ENCODE measurements around the gene RANBP17.

RANBP17 gene

DNA sequence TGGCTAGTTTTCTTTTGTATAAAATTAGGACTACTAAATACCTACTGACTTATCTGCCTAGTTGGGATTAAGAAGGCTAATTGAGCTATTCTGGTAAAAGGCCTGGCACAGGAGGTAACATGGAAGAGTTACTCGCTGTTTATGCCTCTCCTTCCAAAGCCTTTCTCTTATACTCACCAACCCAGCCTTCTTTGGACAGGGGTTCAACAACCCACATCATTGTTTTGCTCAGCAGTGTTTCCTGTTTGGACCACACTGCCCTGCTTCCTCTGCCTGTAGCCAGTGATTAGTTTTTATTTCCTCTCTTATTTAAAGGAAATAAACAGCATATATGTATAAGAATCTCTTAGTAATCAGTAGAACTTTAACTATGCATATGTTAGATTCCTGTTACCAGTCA is 362.1 kb downstream of the RANBP17 start:
- Histone ChIP-seq H2AFZ (ENCODE audit: low read length, unreplicated experiment) (no peak overlapping the region), H3K27me3 (ENCODE audit: insufficient read depth, low read length) (no peaks in the 10 kb centered on the region), H3K4me1 (ENCODE audit: control insufficient read depth, insufficient read depth, low read length, unreplicated experiment) (no peaks in the 10 kb centered on the region), H3K27ac (ENCODE audit: low read depth, low read length) (no peak overlapping the region), H3K4me3 (ENCODE audit: low read depth, low read length) (no peak overlapping the region), H3K79me2 (ENCODE audit: control insufficient read depth, insufficient read depth, low read length, unreplicated experiment) (no peaks in the 10 kb centered on the region), H3K36me3 (ENCODE audit: insufficient read depth, low read length) (no peaks in the 10 kb centered on the region)

DNA sequence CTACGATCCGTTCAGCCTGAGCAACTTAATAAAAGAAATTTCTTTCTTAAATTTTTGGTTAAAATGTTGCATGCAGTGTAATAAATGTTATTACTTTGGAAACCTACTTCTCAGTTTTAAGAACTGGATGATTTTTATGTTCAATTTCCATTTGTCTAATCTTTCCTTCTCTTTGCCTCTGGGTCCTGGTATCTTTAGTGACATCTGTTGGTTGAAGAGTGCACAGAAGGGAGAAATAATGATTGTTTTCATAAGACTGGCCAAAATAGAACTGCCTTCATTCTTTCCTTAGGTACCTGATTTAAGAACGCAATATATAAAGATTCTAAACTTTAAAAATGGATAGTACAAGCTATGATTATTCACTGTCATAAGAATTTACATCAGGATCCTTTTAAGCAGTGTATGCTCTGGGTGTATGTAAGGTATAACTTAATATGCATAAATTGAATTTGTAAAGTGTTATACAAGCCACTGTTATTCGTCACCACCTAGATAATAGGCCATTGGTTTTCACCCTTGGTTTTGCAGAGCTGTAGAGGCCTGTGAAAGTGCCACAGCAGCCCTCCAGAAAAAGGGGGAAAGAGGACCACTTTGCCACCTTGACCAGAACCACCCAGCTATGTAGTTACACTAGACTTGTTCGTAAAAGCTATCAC is 364.4 kb downstream of the RANBP17 start:
- Histone ChIP-seq H3K27ac (ENCODE audit: low read depth, low read length) (no peak overlapping the region), H2AFZ (ENCODE audit: low read length, unreplicated experiment) (no peak overlapping the region), H3K4me1 (ENCODE audit: control insufficient read depth, insufficient read depth, low read length, unreplicated experiment) (no peaks in the 10 kb centered on the region), H3K4me3 (ENCODE audit: low read depth, low read length) (no peak overlapping the region), H3K36me3 (ENCODE audit: insufficient read depth, low read length) (no peaks in the 10 kb centered on the region), H3K79me2 (ENCODE audit: control insufficient read depth, insufficient read depth, low read length, unreplicated experiment) (no peaks in the 10 kb centered on the region), H3K27me3 (ENCODE audit: insufficient read depth, low read length) (no peaks in the 10 kb centered on the region)

DNA sequence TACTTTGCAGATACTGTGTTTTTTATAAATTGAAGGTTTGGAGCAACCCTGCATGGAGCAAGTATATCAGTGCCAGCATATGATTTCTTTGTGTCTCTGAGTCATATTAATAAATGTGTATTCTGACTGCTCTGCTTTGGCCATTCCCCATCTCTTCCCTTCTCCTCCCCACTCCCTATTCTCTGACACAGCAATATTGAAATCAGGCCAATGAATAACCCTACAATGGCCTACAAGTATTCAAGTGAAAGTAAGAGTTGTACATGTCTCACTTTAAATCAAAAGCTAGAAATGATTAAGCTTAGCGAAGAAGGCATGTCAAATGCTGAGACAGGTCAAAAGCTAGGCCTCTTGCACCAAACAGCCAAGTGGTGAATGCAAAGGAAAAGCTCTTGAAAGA is 365.0 kb downstream of the RANBP17 start:
- no peak overlapping the region for H2AFZ ChIP-seq (ENCODE audit: low read length, unreplicated experiment)
- no peaks in the 10 kb centered on the region for H3K79me2 ChIP-seq (ENCODE audit: control insufficient read depth, insufficient read depth, low read length, unreplicated experiment)
- H3K27ac ChIP-seq (ENCODE audit: low read depth, low read length): no peak overlapping the region
- H3K27me3 ChIP-seq (ENCODE audit: insufficient read depth, low read length): no peaks in the 10 kb centered on the region
- H3K36me3 ChIP-seq (ENCODE audit: insufficient read depth, low read length): no peaks in the 10 kb centered on the region
- H3K4me1 ChIP-seq (ENCODE audit: control insufficient read depth, insufficient read depth, low read length, unreplicated experiment): no peaks in the 10 kb centered on the region
- H3K4me3 ChIP-seq (ENCODE audit: low read depth, low read length): no peak overlapping the region

DNA sequence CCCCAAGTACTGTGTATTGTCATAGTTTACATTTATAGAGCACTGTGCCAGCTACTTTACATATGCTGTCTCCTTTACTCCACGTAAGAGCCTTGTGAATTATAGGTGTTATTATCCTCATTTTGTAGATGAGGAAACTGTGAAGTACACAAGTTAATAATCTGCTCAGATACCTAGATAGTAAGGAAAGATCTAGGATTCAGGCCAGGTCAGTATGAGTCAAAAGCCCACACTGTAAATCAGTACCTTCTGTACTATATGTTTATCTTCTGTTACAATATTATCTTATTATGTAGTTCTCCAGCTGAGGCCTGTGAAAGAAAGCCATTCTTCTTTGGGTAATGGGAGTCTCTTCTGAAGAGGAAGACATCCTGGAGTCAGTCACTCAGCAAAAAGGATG is 374.8 kb downstream of the RANBP17 start:
- H3K36me3 ChIP-seq (ENCODE audit: insufficient read depth, low read length): no peaks in the 10 kb centered on the region
- no peaks in the 10 kb centered on the region for H3K27me3 ChIP-seq (ENCODE audit: insufficient read depth, low read length)
- no peaks in the 10 kb centered on the region for H3K79me2 ChIP-seq (ENCODE audit: control insufficient read depth, insufficient read depth, low read length, unreplicated experiment)
- H3K4me3 ChIP-seq (ENCODE audit: low read depth, low read length): no peak overlapping the region
- no peak overlapping the region for H2AFZ ChIP-seq (ENCODE audit: low read length, unreplicated experiment)
- H3K27ac ChIP-seq (ENCODE audit: low read depth, low read length): no peak overlapping the region
- no peaks in the 10 kb centered on the region for H3K4me1 ChIP-seq (ENCODE audit: control insufficient read depth, insufficient read depth, low read length, unreplicated experiment)

DNA sequence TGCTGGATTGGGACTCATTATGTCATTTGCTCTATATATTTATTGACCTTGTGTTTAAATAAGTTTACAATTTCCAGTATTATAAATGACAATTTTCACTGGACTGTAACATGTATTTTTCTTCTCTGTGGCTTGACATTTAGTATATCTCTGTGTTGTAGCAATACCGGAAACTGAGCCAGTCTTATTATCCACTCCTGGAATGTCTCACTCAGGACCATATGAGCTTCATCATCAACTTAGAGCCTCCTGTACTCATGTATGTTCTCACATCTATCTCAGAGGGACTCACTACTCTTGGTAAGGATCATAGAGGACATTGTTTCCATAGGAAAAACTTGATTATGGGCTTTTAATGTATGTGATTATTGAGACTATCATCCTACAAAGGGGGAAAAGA is 380.7 kb downstream of the RANBP17 start:
- H3K79me2 ChIP-seq (ENCODE audit: control insufficient read depth, insufficient read depth, low read length, unreplicated experiment): no peaks in the 10 kb centered on the region
- no peak overlapping the region for H3K4me3 ChIP-seq (ENCODE audit: low read depth, low read length)
- no peak overlapping the region for H3K27ac ChIP-seq (ENCODE audit: low read depth, low read length)
- H3K27me3 ChIP-seq (ENCODE audit: insufficient read depth, low read length): no peaks in the 10 kb centered on the region
- H3K4me1 ChIP-seq (ENCODE audit: control insufficient read depth, insufficient read depth, low read length, unreplicated experiment): no peaks in the 10 kb centered on the region
- no peaks in the 10 kb centered on the region for H3K36me3 ChIP-seq (ENCODE audit: insufficient read depth, low read length)
- H2AFZ ChIP-seq (ENCODE audit: low read length, unreplicated experiment): no peak overlapping the region

DNA sequence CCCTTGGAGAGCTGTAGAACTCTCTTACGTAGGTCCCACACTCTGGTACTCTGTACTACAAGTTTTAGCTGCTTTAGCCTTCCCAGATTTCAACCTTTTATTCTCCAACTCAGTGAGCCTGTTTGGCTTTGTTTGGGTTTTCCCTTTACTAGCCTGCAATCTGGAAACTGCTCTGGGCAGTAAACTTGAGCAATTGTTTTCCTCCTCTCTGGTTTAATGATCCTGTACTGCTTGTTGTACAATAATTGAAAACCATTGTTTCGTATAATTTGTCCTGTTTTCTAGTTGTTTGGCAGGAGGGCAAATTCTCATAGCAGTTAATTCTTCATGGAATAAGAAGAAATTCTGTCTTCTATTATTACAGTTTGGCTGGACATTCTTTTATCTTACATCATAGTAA is 384.4 kb downstream of the RANBP17 start:
- Histone ChIP-seq H3K4me3 (ENCODE audit: low read depth, low read length) (no peak overlapping the region), H2AFZ (ENCODE audit: low read length, unreplicated experiment) (no peak overlapping the region), H3K4me1 (ENCODE audit: control insufficient read depth, insufficient read depth, low read length, unreplicated experiment) (no peaks in the 10 kb centered on the region), H3K27ac (ENCODE audit: low read depth, low read length) (no peak overlapping the region), H3K79me2 (ENCODE audit: control insufficient read depth, insufficient read depth, low read length, unreplicated experiment) (no peaks in the 10 kb centered on the region), H3K36me3 (ENCODE audit: insufficient read depth, low read length) (no peaks in the 10 kb centered on the region), H3K27me3 (ENCODE audit: insufficient read depth, low read length) (no peaks in the 10 kb centered on the region)

DNA sequence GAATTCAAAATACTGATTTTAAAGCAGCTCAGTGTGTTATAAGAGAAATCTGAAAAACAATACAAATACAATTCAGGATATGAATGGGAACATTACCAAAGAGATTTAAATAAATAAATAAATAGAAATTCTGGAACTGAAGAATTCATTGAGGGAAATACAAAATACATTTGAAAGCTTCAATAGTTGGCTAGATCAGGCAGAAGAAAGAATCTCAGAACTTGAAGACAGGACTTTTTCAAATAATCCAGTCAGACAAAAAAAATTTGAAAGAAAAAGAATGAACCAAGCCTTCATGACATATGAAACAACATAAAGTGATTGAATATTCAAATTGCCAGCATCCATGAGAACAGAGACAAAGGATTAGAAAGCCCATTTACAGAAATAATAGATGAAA is 387.6 kb downstream of the RANBP17 start:
- Histone ChIP-seq H3K4me1 (ENCODE audit: control insufficient read depth, insufficient read depth, low read length, unreplicated experiment) (no peaks in the 10 kb centered on the region), H3K4me3 (ENCODE audit: low read depth, low read length) (no peak overlapping the region), H3K36me3 (ENCODE audit: insufficient read depth, low read length) (no peaks in the 10 kb centered on the region), H3K27ac (ENCODE audit: low read depth, low read length) (no peak overlapping the region), H2AFZ (ENCODE audit: low read length, unreplicated experiment) (no peak overlapping the region), H3K79me2 (ENCODE audit: control insufficient read depth, insufficient read depth, low read length, unreplicated experiment) (no peaks in the 10 kb centered on the region), H3K27me3 (ENCODE audit: insufficient read depth, low read length) (no peaks in the 10 kb centered on the region)

DNA sequence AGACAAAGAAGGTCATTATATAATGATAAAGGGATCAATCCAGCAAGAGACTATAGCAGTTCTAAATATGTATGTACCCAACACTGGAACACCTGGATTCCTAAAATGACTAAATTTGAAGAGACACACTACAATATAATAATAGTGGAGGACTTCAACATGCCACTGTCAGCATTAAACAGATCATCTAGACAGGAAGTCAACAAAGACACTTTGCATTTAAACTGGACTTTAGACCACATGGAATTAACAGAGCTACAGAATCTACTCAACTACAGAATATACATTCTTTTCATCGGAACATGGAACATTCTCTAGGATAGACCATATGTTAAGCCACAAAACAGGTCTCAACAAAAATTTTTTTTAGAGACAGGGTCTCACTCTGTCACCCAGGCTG is 388.9 kb downstream of the RANBP17 start:
- Histone ChIP-seq H3K79me2 (ENCODE audit: control insufficient read depth, insufficient read depth, low read length, unreplicated experiment) (no peaks in the 10 kb centered on the region), H3K36me3 (ENCODE audit: insufficient read depth, low read length) (no peaks in the 10 kb centered on the region), H3K27me3 (ENCODE audit: insufficient read depth, low read length) (no peaks in the 10 kb centered on the region), H3K4me1 (ENCODE audit: control insufficient read depth, insufficient read depth, low read length, unreplicated experiment) (no peaks in the 10 kb centered on the region), H3K4me3 (ENCODE audit: low read depth, low read length) (no peak overlapping the region), H2AFZ (ENCODE audit: low read length, unreplicated experiment) (no peak overlapping the region), H3K27ac (ENCODE audit: low read depth, low read length) (no peak overlapping the region)

DNA sequence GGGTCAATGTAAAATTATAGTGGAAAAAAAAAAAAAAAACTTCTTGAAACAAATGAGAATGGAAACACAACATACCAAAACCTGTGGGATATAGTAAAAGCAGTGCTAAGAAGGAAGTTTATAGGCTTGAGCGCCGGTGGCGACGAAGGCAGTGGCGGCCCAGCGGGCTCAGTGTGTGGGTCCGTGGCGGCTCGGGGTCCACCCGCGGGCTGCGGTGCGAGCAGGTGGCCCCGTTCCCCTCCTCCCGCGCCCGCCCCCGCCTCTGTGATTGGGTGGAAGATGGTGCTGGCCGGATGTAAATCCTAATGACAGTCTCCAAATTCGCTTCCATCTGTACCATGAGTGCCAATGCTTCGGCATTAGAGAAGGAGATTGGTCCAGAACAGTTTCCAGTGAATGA is 389.7 kb downstream of the RANBP17 start:
- Histone ChIP-seq H3K27ac (ENCODE audit: low read depth, low read length) (no peak overlapping the region), H3K36me3 (ENCODE audit: insufficient read depth, low read length) (no peaks in the 10 kb centered on the region), H3K79me2 (ENCODE audit: control insufficient read depth, insufficient read depth, low read length, unreplicated experiment) (no peaks in the 10 kb centered on the region)

DNA sequence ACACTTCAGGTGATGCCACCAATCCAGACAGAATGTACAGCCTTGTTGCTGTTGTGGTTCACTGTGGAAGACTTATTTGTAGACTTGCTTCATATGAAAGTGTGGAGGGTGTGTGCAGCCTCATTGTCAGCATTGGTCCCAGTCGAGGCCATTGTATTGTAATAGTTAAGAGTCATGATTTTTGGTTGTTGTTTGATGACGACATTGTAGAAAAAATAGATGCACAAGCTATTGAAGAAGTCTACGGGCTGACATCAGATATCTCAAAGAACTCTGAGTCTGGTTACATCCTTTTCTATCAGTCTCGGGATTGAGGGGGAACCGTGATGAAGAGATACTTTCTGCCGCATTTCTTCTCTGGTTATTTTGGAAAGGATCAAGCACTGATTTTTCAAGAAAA is 390.9 kb downstream of the RANBP17 start:
- H3K4me1 ChIP-seq (ENCODE audit: control insufficient read depth, insufficient read depth, low read length, unreplicated experiment): no peaks in the 10 kb centered on the region
- no peaks in the 10 kb centered on the region for H3K27me3 ChIP-seq (ENCODE audit: insufficient read depth, low read length)
- H3K4me3 ChIP-seq (ENCODE audit: low read depth, low read length): no peak overlapping the region
- H3K79me2 ChIP-seq (ENCODE audit: control insufficient read depth, insufficient read depth, low read length, unreplicated experiment): no peaks in the 10 kb centered on the region
- H2AFZ ChIP-seq (ENCODE audit: low read length, unreplicated experiment): no peak overlapping the region
- H3K36me3 ChIP-seq (ENCODE audit: insufficient read depth, low read length): no peaks in the 10 kb centered on the region
- H3K27ac ChIP-seq (ENCODE audit: low read depth, low read length): no peak overlapping the region

More for the DNA sequence above, 389.7 kb downstream of the RANBP17 start:
- H2AFZ ChIP-seq (ENCODE audit: low read length, unreplicated experiment): no peak overlapping the region
- H3K4me1 ChIP-seq (ENCODE audit: control insufficient read depth, insufficient read depth, low read length, unreplicated experiment): no peaks in the 10 kb centered on the region
- no peaks in the 10 kb centered on the region for H3K27me3 ChIP-seq (ENCODE audit: insufficient read depth, low read length)
- no peak overlapping the region for H3K4me3 ChIP-seq (ENCODE audit: low read depth, low read length)

DNA sequence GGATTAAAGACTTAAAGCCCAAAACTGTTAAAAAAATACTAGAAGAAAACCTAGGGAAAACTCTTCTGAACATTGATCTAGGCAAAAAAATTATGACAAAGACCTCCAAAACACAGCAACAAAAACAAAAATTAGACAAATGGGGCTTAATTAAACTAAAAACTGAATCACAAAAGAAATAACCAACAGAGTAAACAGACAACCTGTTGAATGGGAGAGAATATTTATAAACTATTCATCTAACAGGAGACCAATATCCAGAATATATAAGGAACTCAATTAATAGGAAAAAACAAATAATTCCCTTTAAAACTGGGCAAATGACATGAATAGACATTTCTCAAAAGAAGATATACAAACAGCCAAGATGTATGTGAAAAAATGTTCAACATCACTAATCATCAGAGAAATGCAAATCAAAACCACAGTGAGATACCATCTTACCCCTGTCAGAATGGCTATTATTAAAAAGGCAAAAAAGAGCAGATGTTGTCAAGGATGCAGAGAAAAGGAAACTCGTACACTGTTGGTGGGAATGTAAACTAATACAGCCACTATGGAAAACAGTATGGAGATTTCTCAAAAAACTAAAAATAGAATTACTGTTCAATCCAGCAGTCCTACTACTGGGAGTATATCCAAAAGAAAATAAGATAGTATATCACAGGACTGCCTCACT is 397.1 kb downstream of the RANBP17 start:
- H3K4me1 ChIP-seq (ENCODE audit: control insufficient read depth, insufficient read depth, low read length, unreplicated experiment): no peaks in the 10 kb centered on the region
- no peaks in the 10 kb centered on the region for H3K27me3 ChIP-seq (ENCODE audit: insufficient read depth, low read length)
- H3K36me3 ChIP-seq (ENCODE audit: insufficient read depth, low read length): no peaks in the 10 kb centered on the region
- H3K27ac ChIP-seq (ENCODE audit: low read depth, low read length): no peak overlapping the region
- no peak overlapping the region for H2AFZ ChIP-seq (ENCODE audit: low read length, unreplicated experiment)
- no peak overlapping the region for H3K4me3 ChIP-seq (ENCODE audit: low read depth, low read length)
- H3K79me2 ChIP-seq (ENCODE audit: control insufficient read depth, insufficient read depth, low read length, unreplicated experiment): no peaks in the 10 kb centered on the region

All from ACC112 (cell line).